Effector memory CD8-positive, alpha-beta T cell (primary cell): ENCODE results near the gene LRRC17.
"Not testable (repeated sequence)": the region's sequence is repeated elsewhere in the genome, so short reads cannot be mapped to it uniquely, and the experiment has no call there.

ENCODE experiments used
- ATAC-seq: fragments of 150-1000 bp; cut with Tn5 transposase; replicated peaks from 2 replicates; pipeline ENCODE4 v1.10.0; 2021; ENCODE audit warnings: mild to moderate bottlenecking, moderate library complexity
- DNase-seq, 3 experiments: peaks; one replicate each; pipeline ENCODE4 v3.0.0; 2021
- H3K27ac Mint-ChIP-seq, 2 donors: one replicate each; pipeline ENCODE4 v1.8.0; 2022; ENCODE audit warnings: mild to moderate bottlenecking in 2 of 2, mixed read lengths in 2 of 2, moderate library complexity in 2 of 2
- H3K27me3 Mint-ChIP-seq, 2 donors: one replicate each; pipeline ENCODE4 v1.8.0; 2022; ENCODE audit warnings: mixed read lengths in 2 of 2
- H3K36me3 Mint-ChIP-seq: one replicate; pipeline ENCODE4 v1.8.0; 2022; ENCODE audit warnings: mild to moderate bottlenecking, moderate library complexity, mixed read lengths; ENCODE audit not compliant: insufficient read depth
- H3K4me1 Mint-ChIP-seq, 2 donors: one replicate each; pipeline ENCODE4 v1.8.0; 2022; ENCODE audit warnings: low read depth in 2 of 2, mixed read lengths in 2 of 2
- H3K4me3 Mint-ChIP-seq, 2 donors: one replicate each; pipeline ENCODE4 v1.8.0; 2022; ENCODE audit warnings: mild to moderate bottlenecking in 2 of 2, mixed read lengths in 2 of 2, moderate library complexity in 2 of 2
- H3K9me3 Mint-ChIP-seq, 2 donors: one replicate each; pipeline ENCODE4 v1.8.0; 2022; ENCODE audit warnings: mixed read lengths in 2 of 2

Gene LRRC17

DNA sequence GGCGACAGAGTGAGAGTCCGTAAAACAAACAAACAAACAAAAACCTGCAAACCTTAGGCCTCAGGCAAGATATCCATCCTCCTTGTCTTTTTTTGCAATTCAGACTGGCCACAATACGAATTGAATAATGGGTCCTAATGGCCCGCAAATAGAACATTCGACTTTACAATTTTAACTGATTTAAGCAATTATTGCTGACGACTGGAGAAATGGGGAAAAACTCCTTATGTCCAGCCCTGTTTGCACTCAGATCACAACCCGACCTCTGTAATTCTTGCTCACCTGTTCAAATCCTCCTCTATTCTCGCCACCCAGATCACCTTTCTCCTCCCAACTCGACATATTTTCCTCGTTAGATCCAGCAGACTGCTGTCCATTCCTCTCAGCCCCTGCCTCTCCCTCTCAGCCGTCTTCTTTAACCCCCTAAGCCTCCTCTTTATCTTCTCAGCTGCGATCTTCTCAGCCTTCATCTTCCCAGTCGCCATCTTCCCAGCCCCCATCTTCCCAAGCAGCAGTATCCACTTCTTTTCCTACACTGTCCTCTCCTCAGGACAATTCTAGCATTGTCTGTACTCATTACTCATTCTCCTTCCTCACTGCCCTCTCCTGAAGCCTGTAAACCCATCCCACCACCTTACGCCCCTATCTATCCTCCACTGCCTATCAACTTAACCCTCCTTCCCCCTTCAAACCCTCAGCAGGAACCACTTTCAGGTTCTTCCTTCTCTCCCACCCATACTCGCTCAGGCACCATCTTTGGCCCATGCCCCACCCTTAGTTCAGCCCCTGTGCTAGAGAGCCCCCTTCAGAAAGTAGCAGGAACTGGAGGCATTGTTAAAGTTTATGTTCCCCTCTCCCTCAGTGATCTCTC lies 61.8 kb downstream of the LRRC17 start:
- Mint-ChIP-seq H3K4me1 (no peaks in the 10 kb centered on the region), H3K27ac (no peak overlapping the region), H3K4me3 (no peak overlapping the region), H3K27me3 (peaks cover 18 to 21% of the 10 kb centered on the region in 2 donors), H3K36me3 (no peaks in the 10 kb centered on the region), H3K9me3 (no peaks in the 10 kb centered on the region)
- ATAC-seq (no peak), DNase-seq (no peak)

DNA sequence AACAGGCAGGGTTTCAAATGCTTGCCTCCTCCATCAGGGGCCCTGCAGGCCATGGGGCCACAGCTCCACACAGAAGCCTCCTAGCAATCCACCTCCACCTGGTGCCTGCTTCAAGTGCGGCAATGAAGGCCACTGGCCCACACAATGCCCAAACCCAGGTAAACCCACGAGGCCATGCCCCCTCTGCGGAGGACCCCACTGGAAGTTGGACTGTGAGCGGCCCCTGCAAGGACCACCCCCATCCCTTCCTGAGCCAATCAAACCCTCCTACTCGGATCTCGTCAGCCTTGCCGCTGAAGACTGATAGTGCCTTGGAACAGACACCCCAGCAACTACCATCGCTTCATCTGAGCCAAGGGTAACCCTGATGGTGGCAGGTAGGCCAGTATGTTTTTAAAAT lies 63.1 kb downstream of the LRRC17 start:
- Mint-ChIP-seq H3K4me1 (no peaks in the 10 kb centered on the region), H3K36me3 (no peaks in the 10 kb centered on the region), H3K9me3 (no peaks in the 10 kb centered on the region), H3K27ac (no peak overlapping the region), H3K4me3 (no peak overlapping the region), H3K27me3 (peaks cover 18 to 21% of the 10 kb centered on the region in 2 donors)
- ATAC-seq (no peak), DNase-seq (no peak)

DNA sequence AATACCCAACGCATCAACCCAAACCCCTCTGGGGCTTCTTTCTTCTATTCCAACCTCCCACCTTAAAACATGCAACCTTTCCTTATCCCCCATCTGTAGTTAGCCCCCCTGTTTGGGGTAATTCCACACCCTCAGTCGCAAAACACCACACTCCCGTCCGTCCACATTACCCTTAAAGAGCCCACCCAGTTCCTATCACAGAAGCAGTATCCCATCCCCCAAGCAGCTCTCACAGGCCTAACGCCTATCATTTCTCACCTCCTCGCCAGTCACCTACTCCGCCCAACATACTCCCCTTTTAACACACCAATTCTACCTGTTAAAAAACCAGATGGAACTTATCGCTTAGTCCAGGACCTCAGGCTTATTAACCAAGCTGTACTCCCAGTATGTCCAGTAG lies 63.7 kb downstream of the LRRC17 start:
- H3K36me3 Mint-ChIP-seq = no peaks in the 10 kb centered on the region
- no peak overlapping the region for H3K27ac Mint-ChIP-seq
- no peak for ATAC-seq
- no peaks in the 10 kb centered on the region for H3K9me3 Mint-ChIP-seq
- no peak for DNase-seq
- H3K4me3 Mint-ChIP-seq = no peak overlapping the region
- no peaks in the 10 kb centered on the region for H3K4me1 Mint-ChIP-seq
- H3K27me3 Mint-ChIP-seq = peaks cover 18 to 21% of the 10 kb centered on the region in 2 donors

- not testable (repeated sequence) for H3K4me3 Mint-ChIP-seq, ATAC-seq, H3K4me1 Mint-ChIP-seq, H3K27ac Mint-ChIP-seq, DNase-seq, H3K9me3 Mint-ChIP-seq, H3K36me3 Mint-ChIP-seq
- peaks cover 18 to 21% of the 10 kb centered on the region in 2 donors for H3K27me3 Mint-ChIP-seq
Measured at GRCh38 chr7:102977586-102977985, 64.8 kb downstream of the LRRC17 start.

GRCh38 chr7:102978284-102978683 lies 65.5 kb downstream of the LRRC17 start:
- no peaks in the 10 kb centered on the region for H3K9me3 Mint-ChIP-seq
- H3K4me1 Mint-ChIP-seq = no peaks in the 10 kb centered on the region
- ATAC-seq (no peak), DNase-seq (no peak)
- no peak overlapping the region for H3K4me3 Mint-ChIP-seq
- H3K27me3 Mint-ChIP-seq = peaks cover 18 to 21% of the 10 kb centered on the region in 2 donors
- no peaks in the 10 kb centered on the region for H3K36me3 Mint-ChIP-seq
- H3K27ac Mint-ChIP-seq = no peak overlapping the region

DNA sequence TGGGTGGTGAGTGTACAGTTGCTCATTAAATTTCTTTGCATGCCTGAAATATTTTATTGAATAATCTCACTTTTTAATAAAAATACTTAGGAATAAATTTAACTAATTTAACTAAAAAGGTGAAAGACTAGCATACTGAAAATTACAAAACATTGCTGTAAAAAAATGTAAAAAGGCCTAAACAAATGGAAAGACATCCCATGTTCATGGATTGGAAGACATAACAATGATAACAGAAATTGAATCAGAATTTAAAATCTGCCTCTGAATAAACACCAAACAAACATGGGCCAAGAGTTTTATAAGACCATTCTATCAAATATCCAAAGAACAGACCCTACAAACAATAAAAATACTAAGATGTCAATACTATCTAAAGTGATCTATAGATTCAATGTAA lies 66.9 kb downstream of the LRRC17 start:
- no peak overlapping the region for H3K27ac Mint-ChIP-seq
- DNase-seq (no peak), ATAC-seq (no peak)
- no peaks in the 10 kb centered on the region for H3K36me3 Mint-ChIP-seq
- H3K9me3 Mint-ChIP-seq = no peaks in the 10 kb centered on the region
- no peak overlapping the region for H3K4me3 Mint-ChIP-seq
- H3K27me3 Mint-ChIP-seq = peaks cover 18 to 21% of the 10 kb centered on the region in 2 donors
- no peaks in the 10 kb centered on the region for H3K4me1 Mint-ChIP-seq

DNA sequence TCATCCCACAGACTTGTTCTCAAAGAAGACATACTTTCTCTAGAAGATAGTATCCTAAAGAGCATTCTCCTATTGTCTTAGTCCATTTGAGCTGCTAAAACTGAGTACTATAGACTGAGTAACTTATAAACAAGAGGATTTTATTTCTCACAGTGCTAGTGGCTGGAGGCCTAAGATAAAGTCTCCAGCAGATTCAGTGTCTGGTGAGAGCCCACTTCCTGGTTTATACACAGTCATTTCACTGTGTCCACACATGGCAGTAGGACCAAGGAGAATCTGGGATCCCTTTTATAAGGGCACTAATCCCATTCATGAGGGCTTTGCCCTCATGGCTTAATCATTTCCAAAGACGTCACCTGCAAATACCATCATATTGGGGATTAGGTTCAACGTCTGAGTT lies 68.7 kb downstream of the LRRC17 start:
- no peak overlapping the region for H3K27ac Mint-ChIP-seq
- H3K4me1 Mint-ChIP-seq = no peaks in the 10 kb centered on the region
- DNase-seq = no peak
- H3K9me3 Mint-ChIP-seq = no peaks in the 10 kb centered on the region
- no peaks in the 10 kb centered on the region for H3K36me3 Mint-ChIP-seq
- H3K4me3 Mint-ChIP-seq = no peak overlapping the region
- no peak for ATAC-seq
- H3K27me3 Mint-ChIP-seq = peaks cover 6 to 13% of the 10 kb centered on the region in 2 donors

DNA sequence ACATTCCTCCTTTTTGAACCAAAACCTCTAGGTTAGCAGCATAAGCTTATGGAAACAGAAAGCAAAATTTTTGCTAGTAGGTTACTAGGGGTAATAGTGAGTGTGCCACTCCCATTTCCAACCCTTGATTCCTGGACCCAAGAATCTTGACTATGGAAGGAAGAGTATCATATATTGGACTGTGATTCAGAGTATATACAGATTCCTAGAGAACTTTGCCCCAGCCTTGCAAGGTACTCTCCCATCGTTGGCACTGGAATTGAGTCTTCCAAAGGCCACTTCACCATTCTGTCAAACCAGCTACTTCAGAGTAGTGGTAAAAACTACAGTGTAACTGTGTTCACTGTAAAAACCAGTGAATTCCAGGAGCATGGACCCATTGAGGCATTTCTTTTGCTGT lies 69.4 kb downstream of the LRRC17 start:
- no peak for ATAC-seq
- Mint-ChIP-seq H3K27ac (no peak overlapping the region), H3K27me3 (peaks cover 0 to 7% of the 10 kb centered on the region in 2 donors), H3K4me3 (no peak overlapping the region), H3K9me3 (no peaks in the 10 kb centered on the region), H3K36me3 (no peaks in the 10 kb centered on the region), H3K4me1 (no peaks in the 10 kb centered on the region)
- DNase-seq = no peak

GRCh38 chr7:102983602-102984001 lies 70.8 kb downstream of the LRRC17 start:
- no peak for ATAC-seq

DNA sequence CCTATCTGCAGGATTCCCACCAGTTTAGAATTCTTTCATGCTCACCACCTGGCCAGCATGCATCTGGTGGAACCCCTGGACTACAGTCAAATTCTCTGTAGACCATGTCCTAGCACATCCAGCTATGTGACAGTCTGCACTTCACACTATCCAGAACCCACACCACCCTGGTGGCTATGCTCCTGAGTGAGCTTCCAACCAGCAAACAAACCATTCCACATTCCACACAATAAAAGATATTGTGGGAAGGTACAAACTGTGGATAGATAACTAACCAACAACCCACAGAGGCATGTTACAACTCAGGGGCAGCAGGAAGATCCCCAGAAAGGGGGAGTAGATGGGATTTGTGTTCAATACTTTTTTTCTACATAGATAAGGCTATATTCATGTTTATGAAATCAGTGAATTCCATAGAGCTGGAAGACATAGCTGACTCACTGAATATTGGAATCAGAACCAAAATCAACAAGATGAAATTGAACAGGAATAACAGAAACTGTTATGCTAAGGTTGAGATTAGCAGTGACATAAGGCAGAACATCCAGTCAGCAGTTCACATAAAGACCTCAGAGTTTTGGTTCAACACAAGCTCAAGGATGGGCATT lies 72.5 kb downstream of the LRRC17 start:
- Mint-ChIP-seq H3K36me3 (no peaks in the 10 kb centered on the region), H3K27me3 (peaks cover 11 to 21% of the 10 kb centered on the region in 2 donors), H3K4me1 (no peaks in the 10 kb centered on the region), H3K4me3 (no peak overlapping the region), H3K27ac (no peak overlapping the region), H3K9me3 (no peaks in the 10 kb centered on the region)
- no peak for ATAC-seq
- no peak for DNase-seq

More at GRCh38 chr7:102983602-102984001, 70.8 kb downstream of the LRRC17 start:
- H3K27ac Mint-ChIP-seq = no peak overlapping the region
- H3K36me3 Mint-ChIP-seq = no peaks in the 10 kb centered on the region
- no peak for DNase-seq
- no peaks in the 10 kb centered on the region for H3K9me3 Mint-ChIP-seq
- H3K4me3 Mint-ChIP-seq = no peak overlapping the region
- H3K4me1 Mint-ChIP-seq = no peaks in the 10 kb centered on the region
- H3K27me3 Mint-ChIP-seq = peaks cover 11 to 19% of the 10 kb centered on the region in 2 donors

GRCh38 chr7:102988088-102988487 lies 75.3 kb downstream of the LRRC17 start:
- Mint-ChIP-seq H3K27ac (no peak overlapping the region), H3K27me3 (peaks cover 11 to 21% of the 10 kb centered on the region in 2 donors), H3K36me3 (no peaks in the 10 kb centered on the region), H3K9me3 (no peaks in the 10 kb centered on the region), H3K4me3 (no peak overlapping the region), H3K4me1 (no peaks in the 10 kb centered on the region)
- ATAC-seq (no peak), DNase-seq (no peak)

DNA sequence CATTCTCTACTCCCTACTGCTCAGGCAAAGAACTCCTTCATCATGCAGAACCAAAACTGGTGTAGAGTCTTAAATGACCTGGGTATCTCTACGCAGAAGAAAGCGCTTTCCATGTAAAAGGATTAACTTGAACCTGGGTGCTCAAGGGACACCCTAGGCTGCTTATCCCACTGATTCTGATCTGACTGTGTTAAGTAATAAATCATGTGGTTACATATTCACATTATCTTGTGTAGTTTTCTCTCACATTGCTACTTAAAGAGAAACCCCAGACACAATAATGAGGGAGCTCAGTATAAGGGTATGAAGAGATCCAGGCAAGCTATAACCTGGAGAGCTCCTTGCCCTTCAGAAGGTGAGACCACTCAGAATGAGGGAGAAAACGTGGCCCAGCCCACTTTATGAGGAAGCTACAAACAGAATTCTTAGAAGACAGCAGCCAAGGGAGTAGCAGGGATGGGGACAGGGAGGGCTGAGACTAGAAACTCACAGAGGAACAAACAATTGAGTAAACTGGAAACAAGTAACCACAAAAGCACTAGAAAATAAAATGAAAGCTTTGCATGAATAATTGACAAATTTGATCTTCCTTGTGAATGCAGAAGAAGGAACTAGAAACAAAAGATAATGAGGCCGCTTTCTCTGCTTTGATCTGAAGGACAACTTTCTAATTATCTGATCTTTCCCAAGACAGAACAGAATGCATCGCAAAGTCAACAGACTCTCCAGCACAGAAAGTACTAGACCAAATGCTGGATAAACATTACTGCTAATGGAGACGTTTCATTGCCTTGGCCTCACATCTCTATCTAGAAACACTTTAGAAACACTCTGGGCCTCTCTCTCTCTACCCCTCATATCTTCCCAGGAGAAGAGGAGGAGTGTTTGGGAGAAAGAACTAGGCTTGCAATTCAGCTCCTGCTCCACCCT lies 76.1 kb downstream of the LRRC17 start:
- no peak overlapping the region for H3K27ac Mint-ChIP-seq
- ATAC-seq (no peak), DNase-seq (no peak)
- H3K27me3 Mint-ChIP-seq = peaks cover 11 to 21% of the 10 kb centered on the region in 2 donors
- no peaks in the 10 kb centered on the region for H3K36me3 Mint-ChIP-seq
- no peaks in the 10 kb centered on the region for H3K9me3 Mint-ChIP-seq
- no peaks in the 10 kb centered on the region for H3K4me1 Mint-ChIP-seq
- H3K4me3 Mint-ChIP-seq = no peak overlapping the region

DNA sequence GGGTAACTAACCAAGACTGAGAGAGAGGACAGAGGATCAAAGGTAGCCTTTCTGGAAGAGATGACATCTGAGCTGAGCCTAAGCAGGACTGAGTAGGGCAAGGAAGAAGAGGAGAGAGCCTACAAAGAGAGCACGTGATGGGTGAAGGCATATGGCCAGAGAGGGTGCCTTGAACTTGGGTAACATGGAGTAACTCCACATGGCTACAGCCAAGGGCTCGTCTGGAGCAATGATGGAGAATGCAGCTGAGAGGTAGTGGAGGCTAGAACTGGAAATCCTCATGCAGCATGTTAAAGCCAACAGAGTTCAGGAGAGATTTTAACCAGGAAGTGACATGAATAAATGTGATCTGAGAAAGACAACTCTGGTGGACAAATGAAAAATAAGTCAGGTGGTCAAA lies 77.8 kb downstream of the LRRC17 start:
- Mint-ChIP-seq H3K27ac (no peak overlapping the region), H3K9me3 (no peaks in the 10 kb centered on the region), H3K4me3 (no peak overlapping the region), H3K27me3 (peaks cover 11 to 21% of the 10 kb centered on the region in 2 donors), H3K4me1 (no peaks in the 10 kb centered on the region), H3K36me3 (no peaks in the 10 kb centered on the region)
- ATAC-seq (no peak), DNase-seq (no peak)
